Measurements from ENCODE around the gene PPP2R3B.
A peak's percentile ranks its signal among the peaks of the same experiment; 100 is the strongest.

Gene PPP2R3B

DNA sequence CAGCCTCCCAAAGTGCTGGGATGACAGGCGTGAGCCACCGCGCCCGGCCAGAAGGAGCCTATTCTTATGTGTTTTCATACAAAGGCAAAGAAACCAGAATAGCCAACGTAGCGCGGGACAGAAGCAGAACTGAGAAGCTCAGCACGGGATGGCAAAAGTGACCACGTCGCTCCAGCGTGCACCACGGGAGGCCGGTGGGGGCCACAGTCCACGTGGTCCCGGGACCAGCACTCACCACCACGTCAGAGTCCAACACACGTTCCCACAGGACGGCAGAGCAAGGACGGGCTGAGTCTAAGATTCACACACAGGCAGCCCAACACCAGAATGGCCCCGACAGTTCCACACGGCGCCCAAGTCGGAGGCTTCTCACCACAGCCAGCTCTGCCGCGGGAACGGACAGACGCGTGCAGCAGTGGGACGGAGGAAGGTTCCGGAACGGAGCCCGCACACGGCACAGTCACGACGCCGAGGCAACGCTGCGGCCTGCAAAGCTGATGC is 49.3 kb downstream of the PPP2R3B start:
- H3K27me3 ChIP-seq (ENCODE audit: control insufficient read depth in 3 of 3, insufficient read depth in 3 of 3, low read depth in 1 of 3, low read length in 3 of 3), result no peaks in the 10 kb centered on the region
- H3K4me3 ChIP-seq (ENCODE audit: low read length in 2 of 2), result no peak overlapping the region
- H3K9me3 ChIP-seq (replicated peaks in 1 of 2; ENCODE audit: control insufficient read depth in 2 of 2, insufficient read depth in 1 of 2, low read depth in 1 of 2, low read length in 2 of 2), result peaks cover 9 to 14% of the 10 kb centered on the region in 2 donors
- H3K9ac ChIP-seq (ENCODE audit: low read depth, low read length, poor library complexity), result no peak overlapping the region
- no peak overlapping the region for H2AFZ ChIP-seq (ENCODE audit: low read length)
- H3K18ac ChIP-seq (ENCODE audit: low read length), result no peak overlapping the region
- no peak overlapping the region for H2AK5ac ChIP-seq (ENCODE audit: low read depth, low read length)
- no peak overlapping the region for H2BK5ac ChIP-seq (ENCODE audit: low read length)
- H3K4me1 ChIP-seq (ENCODE audit: control insufficient read depth in 2 of 2, insufficient read depth in 1 of 2, low read depth in 1 of 2, low read length in 2 of 2), result no peaks in the 10 kb centered on the region
- H3K27ac ChIP-seq (replicated peaks; ENCODE audit: low read length), result no peak overlapping the region
- H3K14ac ChIP-seq (ENCODE audit: low read length), result no peak overlapping the region
- H4K91ac ChIP-seq (ENCODE audit: low read depth, low read length, poor library complexity), result no peak overlapping the region
- peaks cover 34 to 72% of the 10 kb centered on the region in 2 donors for H3K36me3 ChIP-seq (replicated peaks in 1 of 2; ENCODE audit: control insufficient read depth in 2 of 2, insufficient read depth in 2 of 2, low read length in 2 of 2)
- no peak for DNase-seq (ENCODE audit: low spot score)
- H4K8ac ChIP-seq (ENCODE audit: low read depth, low read length), result no peak overlapping the region
- no peak overlapping the region for H2BK15ac ChIP-seq (ENCODE audit: low read length)
- no peak overlapping the region for H3K4me2 ChIP-seq (ENCODE audit: insufficient read depth, low read length, poor library complexity, severe bottlenecking)
- H2BK120ac ChIP-seq (ENCODE audit: low read depth, low read length), result no peak overlapping the region
- H3K23ac ChIP-seq (ENCODE audit: low read depth, low read length, poor library complexity), result no peak overlapping the region
- no CpG with 5 or more reads among the region's 38 CpGs for WGBS, 2 donors (ENCODE audit: extremely low coverage in 2 of 2, insufficient read length in 2 of 2, insufficient replicate concordance in 1 of 2)
- H2BK12ac ChIP-seq (ENCODE audit: low read length), result no peak overlapping the region
- H3K4ac ChIP-seq (ENCODE audit: low read length), result peak overlapping the region; percentile 37
- H3K79me1 ChIP-seq (ENCODE audit: low read depth, low read length), result peaks cover 8% of the 10 kb centered on the region

DNA sequence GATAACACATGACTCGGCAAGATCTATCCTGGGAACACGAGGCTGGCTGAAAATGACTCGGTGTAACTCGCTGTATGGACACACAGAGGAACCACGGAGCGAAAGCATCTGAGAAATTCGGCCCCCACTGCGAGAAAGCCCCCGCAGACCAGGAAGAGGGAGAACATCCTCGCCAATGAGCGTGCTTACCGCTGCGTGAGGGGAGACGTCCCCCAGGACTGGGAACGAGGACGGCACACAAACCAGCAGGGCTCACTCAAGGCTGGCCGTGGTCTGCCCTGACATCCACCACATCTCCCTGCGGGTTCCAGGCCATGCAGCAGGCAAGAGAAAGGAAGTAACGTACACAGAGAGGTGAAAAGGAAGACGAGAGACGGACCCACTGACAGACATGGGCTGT is 50.5 kb downstream of the PPP2R3B start:
- no peak overlapping the region for H3K4me3 ChIP-seq (ENCODE audit: low read length in 2 of 2)
- no peak overlapping the region for H2BK5ac ChIP-seq (ENCODE audit: low read length)
- no peak overlapping the region for H4K8ac ChIP-seq (ENCODE audit: low read depth, low read length)
- H2BK120ac ChIP-seq (ENCODE audit: low read depth, low read length), result no peak overlapping the region
- H3K79me1 ChIP-seq (ENCODE audit: low read depth, low read length), result peaks cover 9% of the 10 kb centered on the region
- H3K27ac ChIP-seq (replicated peaks; ENCODE audit: low read length), result no peak overlapping the region
- H2BK12ac ChIP-seq (ENCODE audit: low read length), result no peak overlapping the region
- H3K4me1 ChIP-seq (ENCODE audit: control insufficient read depth in 2 of 2, insufficient read depth in 1 of 2, low read depth in 1 of 2, low read length in 2 of 2), result peaks cover 1 to 4% of the 10 kb centered on the region in 2 donors
- H3K9me3 ChIP-seq (replicated peaks in 1 of 2; ENCODE audit: control insufficient read depth in 2 of 2, insufficient read depth in 1 of 2, low read depth in 1 of 2, low read length in 2 of 2), result peaks cover 9 to 10% of the 10 kb centered on the region in 2 donors
- H2AK5ac ChIP-seq (ENCODE audit: low read depth, low read length), result no peak overlapping the region
- H3K27me3 ChIP-seq (ENCODE audit: control insufficient read depth in 3 of 3, insufficient read depth in 3 of 3, low read depth in 1 of 3, low read length in 3 of 3), result no peaks in the 10 kb centered on the region
- H3K14ac ChIP-seq (ENCODE audit: low read length), result no peak overlapping the region
- no peak overlapping the region for H2BK15ac ChIP-seq (ENCODE audit: low read length)
- no CpG with 5 or more reads among the region's 21 CpGs for WGBS, 2 donors (ENCODE audit: extremely low coverage in 2 of 2, insufficient read length in 2 of 2, insufficient replicate concordance in 1 of 2)
- no peak overlapping the region for H3K9ac ChIP-seq (ENCODE audit: low read depth, low read length, poor library complexity)
- DNase-seq (ENCODE audit: low spot score), result no peak
- peaks cover 34 to 63% of the 10 kb centered on the region in 2 donors for H3K36me3 ChIP-seq (replicated peaks in 1 of 2; ENCODE audit: control insufficient read depth in 2 of 2, insufficient read depth in 2 of 2, low read length in 2 of 2)
- H3K23ac ChIP-seq (ENCODE audit: low read depth, low read length, poor library complexity), result no peak overlapping the region
- H3K4me2 ChIP-seq (ENCODE audit: insufficient read depth, low read length, poor library complexity, severe bottlenecking), result no peak overlapping the region
- H4K91ac ChIP-seq (ENCODE audit: low read depth, low read length, poor library complexity), result peak overlapping the region; percentile 46
- H3K4ac ChIP-seq (ENCODE audit: low read length), result no peak overlapping the region
- peak overlapping the region; percentile 42 for H3K18ac ChIP-seq (ENCODE audit: low read length)
- H2AFZ ChIP-seq (ENCODE audit: low read length), result no peak overlapping the region

DNA sequence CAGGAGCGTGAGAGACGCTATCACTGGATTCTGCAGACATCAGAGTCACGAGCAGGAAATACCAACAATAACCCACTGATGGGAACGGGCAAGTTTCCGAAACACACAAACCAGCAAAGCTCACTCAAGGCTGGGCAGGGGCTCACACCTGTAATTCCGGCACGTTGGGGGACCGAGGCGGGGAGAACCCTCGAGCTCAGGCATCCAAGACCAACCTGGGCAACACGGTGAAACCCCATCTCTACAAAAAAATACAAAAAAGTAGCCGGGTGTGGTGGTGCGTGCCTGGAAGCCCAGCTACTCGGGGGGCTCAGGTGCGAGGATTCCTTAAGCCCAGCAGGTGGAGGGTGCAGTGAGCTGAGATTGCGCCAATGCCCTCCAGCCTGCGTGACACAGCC is 51.0 kb downstream of the PPP2R3B start:
- H3K14ac ChIP-seq (ENCODE audit: low read length), result no peak overlapping the region
- H2BK5ac ChIP-seq (ENCODE audit: low read length), result peak overlapping the region; percentile 87
- H3K27ac ChIP-seq (replicated peaks; ENCODE audit: low read length), result no peak overlapping the region
- H3K18ac ChIP-seq (ENCODE audit: low read length), result no peak overlapping the region
- H3K27me3 ChIP-seq (ENCODE audit: control insufficient read depth in 3 of 3, insufficient read depth in 3 of 3, low read depth in 1 of 3, low read length in 3 of 3), result no peaks in the 10 kb centered on the region
- peaks cover 12% of the 10 kb centered on the region for H3K79me1 ChIP-seq (ENCODE audit: low read depth, low read length)
- H3K4me3 ChIP-seq (ENCODE audit: low read length in 2 of 2), result no peak overlapping the region
- no peak overlapping the region for H3K23ac ChIP-seq (ENCODE audit: low read depth, low read length, poor library complexity)
- H3K4ac ChIP-seq (ENCODE audit: low read length), result no peak overlapping the region
- no peak overlapping the region for H2BK12ac ChIP-seq (ENCODE audit: low read length)
- no peak overlapping the region for H4K91ac ChIP-seq (ENCODE audit: low read depth, low read length, poor library complexity)
- no CpG with 5 or more reads among the region's 17 CpGs for WGBS, 2 donors (ENCODE audit: extremely low coverage in 2 of 2, insufficient read length in 2 of 2, insufficient replicate concordance in 1 of 2)
- H4K8ac ChIP-seq (ENCODE audit: low read depth, low read length), result no peak overlapping the region
- peaks cover 3 to 6% of the 10 kb centered on the region in 2 donors for H3K4me1 ChIP-seq (ENCODE audit: control insufficient read depth in 2 of 2, insufficient read depth in 1 of 2, low read depth in 1 of 2, low read length in 2 of 2)
- H2AFZ ChIP-seq (ENCODE audit: low read length), result no peak overlapping the region
- H2AK5ac ChIP-seq (ENCODE audit: low read depth, low read length), result no peak overlapping the region
- no peak overlapping the region for H2BK120ac ChIP-seq (ENCODE audit: low read depth, low read length)
- no peak overlapping the region for H3K4me2 ChIP-seq (ENCODE audit: insufficient read depth, low read length, poor library complexity, severe bottlenecking)
- peaks cover 9 to 10% of the 10 kb centered on the region in 2 donors for H3K9me3 ChIP-seq (replicated peaks in 1 of 2; ENCODE audit: control insufficient read depth in 2 of 2, insufficient read depth in 1 of 2, low read depth in 1 of 2, low read length in 2 of 2)
- DNase-seq (ENCODE audit: low spot score), result no peak
- H3K36me3 ChIP-seq (replicated peaks in 1 of 2; ENCODE audit: control insufficient read depth in 2 of 2, insufficient read depth in 2 of 2, low read length in 2 of 2), result peaks cover 34 to 60% of the 10 kb centered on the region in 2 donors
- H3K9ac ChIP-seq (ENCODE audit: low read depth, low read length, poor library complexity), result no peak overlapping the region
- H2BK15ac ChIP-seq (ENCODE audit: low read length), result no peak overlapping the region

DNA sequence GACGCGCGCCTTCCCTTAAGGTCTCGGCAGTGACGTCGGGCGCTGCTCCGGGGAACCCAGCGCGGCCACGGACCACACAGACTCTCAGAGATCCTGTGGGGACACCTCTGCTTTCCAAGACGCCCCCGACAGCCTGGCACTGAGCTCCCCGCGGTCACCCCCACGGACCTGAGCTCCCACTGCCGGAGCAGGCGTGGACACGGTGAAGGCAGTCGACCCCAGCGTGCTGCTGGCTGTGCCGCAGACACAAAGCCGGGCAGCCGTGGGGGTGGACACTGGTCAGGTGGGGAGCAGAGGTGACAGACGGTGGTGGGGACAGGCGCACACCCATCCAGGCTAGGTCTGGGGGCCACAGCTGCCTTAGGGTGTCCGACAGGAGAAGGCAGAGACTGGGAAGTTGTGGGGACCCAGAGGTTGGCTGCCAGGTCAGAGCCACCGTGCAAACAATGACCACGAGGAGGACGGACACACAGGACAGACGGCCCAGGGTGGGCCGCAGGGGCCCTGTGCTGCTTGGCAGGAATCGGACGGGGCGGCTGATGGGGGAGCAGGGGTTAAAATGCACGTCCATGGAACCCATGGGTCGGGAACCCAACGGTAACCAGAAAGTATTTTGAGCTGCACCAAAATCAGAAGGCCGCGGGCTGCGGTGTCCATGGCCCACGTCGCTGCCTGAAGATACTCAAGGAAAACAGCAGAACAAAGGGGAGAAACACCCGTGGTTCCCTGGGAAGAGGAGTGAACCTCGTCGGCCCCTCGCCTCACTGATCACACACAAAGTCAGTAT is 51.5 kb downstream of the PPP2R3B start:
- no peak overlapping the region for H2BK12ac ChIP-seq (ENCODE audit: low read length)
- DNase-seq (ENCODE audit: low spot score), result no peak
- H3K36me3 ChIP-seq (replicated peaks in 1 of 2; ENCODE audit: control insufficient read depth in 2 of 2, insufficient read depth in 2 of 2, low read length in 2 of 2), result peaks cover 31 to 60% of the 10 kb centered on the region in 2 donors

More for the DNA sequence above, 51.5 kb downstream of the PPP2R3B start:
- H3K27ac ChIP-seq (replicated peaks; ENCODE audit: low read length), result no peak overlapping the region
- no peak overlapping the region for H2BK120ac ChIP-seq (ENCODE audit: low read depth, low read length)
- no peak overlapping the region for H2BK15ac ChIP-seq (ENCODE audit: low read length)
- H4K91ac ChIP-seq (ENCODE audit: low read depth, low read length, poor library complexity), result no peak overlapping the region
- H2BK5ac ChIP-seq (ENCODE audit: low read length), result peak overlapping the region; percentile 87
- no peak overlapping the region for H3K4ac ChIP-seq (ENCODE audit: low read length)
- peak overlapping the region; percentile 85 for H3K23ac ChIP-seq (ENCODE audit: low read depth, low read length, poor library complexity)
- no peak overlapping the region for H3K4me2 ChIP-seq (ENCODE audit: insufficient read depth, low read length, poor library complexity, severe bottlenecking)
- H3K18ac ChIP-seq (ENCODE audit: low read length), result peak overlapping the region; percentile 80
- peaks cover 12% of the 10 kb centered on the region for H3K79me1 ChIP-seq (ENCODE audit: low read depth, low read length)
- no peaks in the 10 kb centered on the region for H3K27me3 ChIP-seq (ENCODE audit: control insufficient read depth in 3 of 3, insufficient read depth in 3 of 3, low read depth in 1 of 3, low read length in 3 of 3)
- no peak overlapping the region for H3K9ac ChIP-seq (ENCODE audit: low read depth, low read length, poor library complexity)
- H3K4me3 ChIP-seq (ENCODE audit: low read length in 2 of 2), result no peak overlapping the region
- H4K8ac ChIP-seq (ENCODE audit: low read depth, low read length), result no peak overlapping the region
- peaks cover 3 to 6% of the 10 kb centered on the region in 2 donors for H3K4me1 ChIP-seq (ENCODE audit: control insufficient read depth in 2 of 2, insufficient read depth in 1 of 2, low read depth in 1 of 2, low read length in 2 of 2)
- WGBS, 2 donors (ENCODE audit: extremely low coverage in 2 of 2, insufficient read length in 2 of 2, insufficient replicate concordance in 1 of 2), result no CpG with 5 or more reads among the region's 47 CpGs
- H3K14ac ChIP-seq (ENCODE audit: low read length), result peak overlapping the region; percentile 71
- H3K9me3 ChIP-seq (replicated peaks in 1 of 2; ENCODE audit: control insufficient read depth in 2 of 2, insufficient read depth in 1 of 2, low read depth in 1 of 2, low read length in 2 of 2), result peaks cover 7 to 10% of the 10 kb centered on the region in 2 donors
- H2AK5ac ChIP-seq (ENCODE audit: low read depth, low read length), result no peak overlapping the region
- H2AFZ ChIP-seq (ENCODE audit: low read length), result no peak overlapping the region

All from neuronal stem cell (in vitro differentiated cells).